HepG2 (cell line): ENCODE data around the gene MXD1. TPM values are rescaled to one million over a fixed set of nuclear protein-coding genes. Genes with fewer than 3 reads are reported as not detected.
A peak's percentile ranks its signal among the peaks of the same experiment; 100 is the strongest.

Experiments
- FOXK2 ChIP-seq: fragments of 450-650 bp; IDR thresholded peaks from 2 replicates; pipeline ENCODE4 v1.6.1; 2016
- GZF1 ChIP-seq: sonication (generic); formaldehyde crosslinking; IDR thresholded peaks from 2 replicates; pipeline ENCODE4 v1.5.1; 2020; ENCODE audit warnings: mild to moderate bottlenecking, missing genetic modification reagents
- HHEX ChIP-seq: IDR thresholded peaks from 2 replicates; pipeline ENCODE4 v1.6.1; 2016; ENCODE audit warnings: control low read depth
- MTF1 ChIP-seq: sonication (generic); formaldehyde crosslinking; IDR thresholded peaks from 2 replicates; pipeline ENCODE4 v1.5.0; 2020; ENCODE audit warnings: missing genetic modification reagents
- MXI1 ChIP-seq: IDR thresholded peaks from 3 replicates; pipeline ENCODE4 v1.6.1; 2012; ENCODE audit warnings: low read depth, low read length, inconsistent platforms, borderline replicate concordance
- RARA ChIP-seq: IDR thresholded peaks from 2 replicates; pipeline ENCODE4 v1.6.1; 2016; ENCODE audit warnings: missing genetic modification reagents, missing compliant biosample characterization
- RFXAP ChIP-seq: sonication (generic); formaldehyde crosslinking; IDR thresholded peaks from 2 replicates; pipeline ENCODE4 v1.4.0; 2020; ENCODE audit warnings: missing genetic modification reagents, borderline replicate concordance
- RXRB ChIP-seq: IDR thresholded peaks from 2 replicates; pipeline ENCODE4 v1.6.1; 2016; ENCODE audit warnings: borderline replicate concordance, missing genetic modification reagents, missing compliant biosample characterization
- TEAD2 ChIP-seq: sonication (generic); formaldehyde crosslinking; IDR thresholded peaks from 2 replicates; pipeline ENCODE4 v1.9.0; 2021; ENCODE audit warnings: missing genetic modification reagents
- ZBTB21 ChIP-seq: sonication (generic); formaldehyde crosslinking; IDR thresholded peaks from 2 replicates; pipeline ENCODE4 v1.4.0; 2020; ENCODE audit warnings: missing genetic modification reagents
- ZBTB33 ChIP-seq: sonication (generic); formaldehyde crosslinking; IDR thresholded peaks from 2 replicates; pipeline ENCODE4 v1.4.0; 2020; ENCODE audit warnings: missing genetic modification reagents
- ZEB1 ChIP-seq: IDR thresholded peaks from 2 replicates; pipeline ENCODE4 v1.6.1; 2012; ENCODE audit warnings: mild to moderate bottlenecking, low read depth, inconsistent platforms; ENCODE audit not compliant: insufficient replicate concordance
- ZFP62 ChIP-seq: sonication (generic); formaldehyde crosslinking; IDR thresholded peaks from 2 replicates; pipeline ENCODE4 v1.4.0; 2020; ENCODE audit warnings: missing genetic modification reagents
- ZNF24 ChIP-seq: fragments of 450-650 bp; IDR thresholded peaks from 2 replicates; pipeline ENCODE4 v1.6.1; 2017; ENCODE audit warnings: antibody characterized with exemption, mild to moderate bottlenecking
- ZNF33A ChIP-seq: sonication (generic); formaldehyde crosslinking; IDR thresholded peaks from 2 replicates; pipeline ENCODE4 v1.5.1; 2020; ENCODE audit warnings: missing genetic modification reagents, mild to moderate bottlenecking, moderate library complexity, borderline replicate concordance
- ZNF33B ChIP-seq: sonication (generic); formaldehyde crosslinking; IDR thresholded peaks from 2 replicates; pipeline ENCODE4 v1.5.1; 2020; ENCODE audit warnings: mild to moderate bottlenecking, missing genetic modification reagents
- ZNF367 ChIP-seq: sonication (generic); formaldehyde crosslinking; IDR thresholded peaks from 2 replicates; pipeline ENCODE4 v1.4.0; 2020; ENCODE audit warnings: missing genetic modification reagents, borderline replicate concordance
- ZNF460 ChIP-seq: sonication (generic); formaldehyde crosslinking; IDR thresholded peaks from 2 replicates; pipeline ENCODE4 v1.5.1; 2020; ENCODE audit warnings: missing genetic modification reagents, mild to moderate bottlenecking, borderline replicate concordance
- ZNF496 ChIP-seq: sonication (generic); formaldehyde crosslinking; IDR thresholded peaks from 2 replicates; pipeline ENCODE4 v1.8.1; 2023; ENCODE audit warnings: mild to moderate bottlenecking, moderate library complexity, missing genetic modification reagents; ENCODE audit not compliant: insufficient replicate concordance
- ZNF614 ChIP-seq: IDR thresholded peaks from 2 replicates; pipeline ENCODE4 v1.6.1; 2018; ENCODE audit warnings: missing biosample characterization, missing genetic modification reagents, inconsistent platforms, borderline replicate concordance
- ZNF777 ChIP-seq: sonication (generic); formaldehyde crosslinking; IDR thresholded peaks from 2 replicates; pipeline ENCODE4 v1.4.0; 2020; ENCODE audit warnings: missing genetic modification reagents
- polyA plus RNA-seq, 8 experiments: library from polyadenylated mRNA; depleted of rRNA in 3 of 8; stranded (reverse) in 7 of 8; unstranded in 1 of 8; fragments of >200 nt; fragmentation: Illumina TruSeq in 4 of 8; extraction: Trizol in 4 of 8; gene quantifications; 2 replicates each; pipeline versions ENCODE4 v1.2.1 to v1.2.3, GENCODE V29; 2011 to 2016; ENCODE audit warnings: low read depth in 4 of 8, missing spikeins in 1 of 8, mixed read lengths in 1 of 8; ENCODE audit not compliant: insufficient read depth in 1 of 8
- total RNA-seq, 5 experiments: library from RNA; depleted of rRNA; stranded (reverse); fragments of >200 nt; fragmentation: Illumina TruSeq; extraction: Trizol; gene quantifications; 2 replicates each; pipeline ENCODE4 v1.2.3, GENCODE V29; 2016; ENCODE audit warnings: low read depth in 1 of 5
- TF ChIP-seq, protein P1 (sequence below): sonication (generic); formaldehyde crosslinking; conservative IDR thresholded peaks from 2 replicates; pipeline ENCODE4 v1.8.0; 2022; ENCODE audit warnings: mild to moderate bottlenecking, moderate library complexity, missing genetic modification reagents
- TF ChIP-seq, protein P2 (sequence below): sonication (generic); formaldehyde crosslinking; IDR thresholded peaks from 2 replicates; pipeline ENCODE4 v1.5.0; 2020; ENCODE audit warnings: mild to moderate bottlenecking, missing genetic modification reagents
- TF ChIP-seq, protein P3 (sequence below): sonication (generic); formaldehyde crosslinking; IDR thresholded peaks from 2 replicates; pipeline ENCODE4 v1.4.0; 2020; ENCODE audit warnings: missing genetic modification reagents

Gene MXD1
- total and polyA plus RNA-seq, 2 of the 13 experiments (the other 11 are each of a cell fraction or from before 2014, with no cell fraction given): 6.4 to 14.9 TPM

- TF ChIP-seq, protein P1, sequence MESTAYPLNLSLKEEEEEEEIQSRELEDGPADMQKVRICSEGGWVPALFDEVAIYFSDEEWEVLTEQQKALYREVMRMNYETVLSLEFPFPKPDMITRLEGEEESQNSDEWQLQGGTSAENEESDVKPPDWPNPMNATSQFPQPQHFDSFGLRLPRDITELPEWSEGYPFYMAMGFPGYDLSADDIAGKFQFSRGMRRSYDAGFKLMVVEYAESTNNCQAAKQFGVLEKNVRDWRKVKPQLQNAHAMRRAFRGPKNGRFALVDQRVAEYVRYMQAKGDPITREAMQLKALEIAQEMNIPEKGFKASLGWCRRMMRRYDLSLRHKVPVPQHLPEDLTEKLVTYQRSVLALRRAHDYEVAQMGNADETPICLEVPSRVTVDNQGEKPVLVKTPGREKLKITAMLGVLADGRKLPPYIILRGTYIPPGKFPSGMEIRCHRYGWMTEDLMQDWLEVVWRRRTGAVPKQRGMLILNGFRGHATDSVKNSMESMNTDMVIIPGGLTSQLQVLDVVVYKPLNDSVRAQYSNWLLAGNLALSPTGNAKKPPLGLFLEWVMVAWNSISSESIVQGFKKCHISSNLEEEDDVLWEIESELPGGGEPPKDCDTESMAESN (CRISPR knock-in tag): peak; percentile 99
- peak; percentile 32; the same call in 1 of the 2 replicates for TF ChIP-seq FOXK2
- no peak for TF ChIP-seq ZNF777 (CRISPR knock-in tag)
- TF ChIP-seq ZNF33A (CRISPR knock-in tag): no peak
- no peak for TF ChIP-seq TEAD2 (CRISPR knock-in tag)
- TF ChIP-seq HHEX: no peak
- no peak for TF ChIP-seq RFXAP
- peak; percentile 96; the same call in 1 of the 2 replicates for TF ChIP-seq ZNF614 (CRISPR knock-in tag)
- TF ChIP-seq ZNF496 (CRISPR knock-in tag): no peak
- TF ChIP-seq ZNF460 (CRISPR knock-in tag): no peak
- TF ChIP-seq RARA (CRISPR knock-in tag): peak; percentile 65
- no peak for TF ChIP-seq ZNF33B (CRISPR knock-in tag)
- TF ChIP-seq, protein P2, sequence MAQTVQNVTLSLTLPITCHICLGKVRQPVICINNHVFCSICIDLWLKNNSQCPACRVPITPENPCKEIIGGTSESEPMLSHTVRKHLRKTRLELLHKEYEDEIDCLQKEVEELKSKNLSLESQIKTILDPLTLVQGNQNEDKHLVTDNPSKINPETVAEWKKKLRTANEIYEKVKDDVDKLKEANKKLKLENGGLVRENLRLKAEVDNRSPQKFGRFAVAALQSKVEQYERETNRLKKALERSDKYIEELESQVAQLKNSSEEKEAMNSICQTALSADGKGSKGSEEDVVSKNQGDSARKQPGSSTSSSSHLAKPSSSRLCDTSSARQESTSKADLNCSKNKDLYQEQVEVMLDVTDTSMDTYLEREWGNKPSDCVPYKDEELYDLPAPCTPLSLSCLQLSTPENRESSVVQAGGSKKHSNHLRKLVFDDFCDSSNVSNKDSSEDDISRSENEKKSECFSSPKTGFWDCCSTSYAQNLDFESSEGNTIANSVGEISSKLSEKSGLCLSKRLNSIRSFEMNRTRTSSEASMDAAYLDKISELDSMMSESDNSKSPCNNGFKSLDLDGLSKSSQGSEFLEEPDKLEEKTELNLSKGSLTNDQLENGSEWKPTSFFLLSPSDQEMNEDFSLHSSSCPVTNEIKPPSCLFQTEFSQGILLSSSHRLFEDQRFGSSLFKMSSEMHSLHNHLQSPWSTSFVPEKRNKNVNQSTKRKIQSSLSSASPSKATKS: no peak
- 0 out of 2 replicates have a peak, but pooled peaks have one; percentile 57 for TF ChIP-seq ZBTB21 (CRISPR knock-in tag)
- TF ChIP-seq ZNF367 (CRISPR knock-in tag): no peak
- TF ChIP-seq RXRB (CRISPR knock-in tag): peak; percentile 62
- TF ChIP-seq GZF1: no peak
- TF ChIP-seq MXI1: no peak
- no peak for TF ChIP-seq MTF1 (CRISPR knock-in tag)
- TF ChIP-seq ZNF24: no peak
- TF ChIP-seq ZFP62 (CRISPR knock-in tag): no peak
- no peak for TF ChIP-seq ZEB1
- TF ChIP-seq, protein P3, sequence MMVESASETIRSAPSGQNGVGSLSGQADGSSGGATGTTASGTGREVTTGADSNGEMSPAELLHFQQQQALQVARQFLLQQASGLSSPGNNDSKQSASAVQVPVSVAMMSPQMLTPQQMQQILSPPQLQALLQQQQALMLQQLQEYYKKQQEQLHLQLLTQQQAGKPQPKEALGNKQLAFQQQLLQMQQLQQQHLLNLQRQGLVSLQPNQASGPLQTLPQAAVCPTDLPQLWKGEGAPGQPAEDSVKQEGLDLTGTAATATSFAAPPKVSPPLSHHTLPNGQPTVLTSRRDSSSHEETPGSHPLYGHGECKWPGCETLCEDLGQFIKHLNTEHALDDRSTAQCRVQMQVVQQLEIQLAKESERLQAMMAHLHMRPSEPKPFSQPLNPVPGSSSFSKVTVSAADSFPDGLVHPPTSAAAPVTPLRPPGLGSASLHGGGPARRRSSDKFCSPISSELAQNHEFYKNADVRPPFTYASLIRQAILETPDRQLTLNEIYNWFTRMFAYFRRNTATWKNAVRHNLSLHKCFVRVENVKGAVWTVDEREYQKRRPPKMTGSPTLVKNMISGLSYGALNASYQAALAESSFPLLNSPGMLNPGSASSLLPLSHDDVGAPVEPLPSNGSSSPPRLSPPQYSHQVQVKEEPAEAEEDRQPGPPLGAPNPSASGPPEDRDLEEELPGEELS (CRISPR knock-in tag): peak; percentile 55; the same call in 1 of the 2 replicates
- TF ChIP-seq ZBTB33: no peak
These were observed 12.1 kb downstream of the MXD1 start (continued) for GRCh38 chr2:69926849-69927515.
